NCI-H69 (cell line): Measurements from ENCODE around the gene GPR15.
A peak's percentile ranks its signal among the peaks of the same experiment; 100 is the strongest.

ENCODE experiments used
- DNase-seq: peaks from one replicate; lab custom pipeline; 2025; lab: John Stamatoyannopoulos, UW

GPR15 gene

DNA sequence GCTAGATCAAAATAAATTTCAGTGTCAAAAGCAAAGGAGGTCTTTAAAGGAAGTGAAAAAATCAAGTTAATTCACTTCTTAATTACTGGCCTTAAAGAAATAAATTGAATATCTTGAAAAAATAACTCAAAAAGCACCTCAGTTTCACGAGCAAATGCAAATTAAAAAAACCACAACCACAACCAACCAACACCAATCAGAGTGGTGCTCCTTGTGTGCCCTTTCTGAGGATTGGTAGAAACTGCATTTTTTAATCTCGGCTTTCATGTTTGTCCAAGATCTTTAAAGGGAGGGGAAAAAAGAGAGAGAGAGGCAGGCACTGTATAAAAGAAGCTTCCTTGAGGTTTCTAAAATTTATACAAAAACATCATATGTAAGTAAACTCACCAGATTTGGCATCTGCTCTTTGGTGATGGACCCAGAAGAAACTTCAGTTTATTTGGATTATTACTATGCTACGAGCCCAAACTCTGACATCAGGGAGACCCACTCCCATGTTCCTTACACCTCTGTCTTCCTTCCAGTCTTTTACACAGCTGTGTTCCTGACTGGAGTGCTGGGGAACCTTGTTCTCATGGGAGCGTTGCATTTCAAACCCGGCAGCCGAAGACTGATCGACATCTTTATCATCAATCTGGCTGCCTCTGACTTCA is at the start of gene GPR15:
GPR15 (plus strand) TSS at position 357 of the 653 bp plus-strand sequence; CDS start at position 413, 56 bp downstream.
- no peak for DNase-seq

DNA sequence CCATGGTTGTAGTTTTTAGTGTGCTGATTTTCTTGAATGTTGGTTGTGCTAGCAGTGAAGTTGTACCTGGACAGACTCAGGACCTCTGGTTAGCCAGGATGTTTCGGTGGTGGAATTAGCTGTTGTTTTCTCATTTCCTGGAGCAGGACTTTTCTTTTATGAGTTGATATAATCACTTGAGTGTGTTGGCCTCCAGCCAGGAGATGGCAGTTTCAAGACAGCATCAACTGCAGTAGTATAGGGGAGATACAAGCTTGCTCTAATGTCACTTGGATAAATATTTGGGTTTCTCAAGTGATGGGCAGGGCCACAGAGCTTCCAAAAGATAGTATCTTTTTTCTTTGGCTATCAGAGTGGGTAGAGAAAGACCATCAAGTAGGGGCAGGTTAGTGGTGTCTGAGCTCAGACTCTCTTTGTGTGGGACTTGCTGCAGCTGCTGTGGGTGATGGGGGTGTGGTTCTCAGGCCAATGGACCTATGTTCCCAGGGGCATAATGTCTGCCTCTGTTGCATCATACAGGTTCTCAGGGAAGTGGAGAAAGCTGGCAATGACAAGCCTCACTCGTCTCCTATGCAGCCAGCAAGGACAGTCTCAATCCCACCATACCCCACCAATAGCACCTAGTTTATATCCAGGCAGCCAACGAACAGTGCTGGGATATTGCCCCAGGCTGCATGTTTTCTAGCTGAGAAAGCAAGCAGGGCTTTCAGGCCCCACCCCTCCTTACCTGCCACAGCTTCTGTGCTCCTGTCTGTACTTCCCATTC is 48.9 kb upstream of the GPR15 start:
- peak; percentile 17 for DNase-seq

DNA sequence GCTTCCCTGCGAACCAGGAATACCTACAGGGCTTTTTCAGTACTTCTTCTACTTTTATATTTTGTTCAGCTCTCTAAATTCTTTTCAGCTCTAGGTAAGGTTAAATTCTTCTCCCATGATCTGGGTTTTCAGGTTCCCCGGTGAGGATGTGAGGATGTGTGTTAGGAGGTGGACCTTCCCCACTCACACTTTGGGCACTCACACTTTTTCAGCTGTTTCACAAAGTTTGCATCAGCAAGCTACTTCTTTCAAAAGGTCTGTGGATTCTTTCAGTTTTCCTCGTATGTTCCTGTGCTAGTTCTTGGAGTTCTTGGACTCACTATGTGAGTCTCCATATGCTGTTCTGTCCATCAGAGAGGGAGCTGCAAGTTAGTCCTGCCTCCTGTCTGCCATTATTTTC is 48.2 kb upstream of the GPR15 start:
- DNase-seq: no peak

DNA sequence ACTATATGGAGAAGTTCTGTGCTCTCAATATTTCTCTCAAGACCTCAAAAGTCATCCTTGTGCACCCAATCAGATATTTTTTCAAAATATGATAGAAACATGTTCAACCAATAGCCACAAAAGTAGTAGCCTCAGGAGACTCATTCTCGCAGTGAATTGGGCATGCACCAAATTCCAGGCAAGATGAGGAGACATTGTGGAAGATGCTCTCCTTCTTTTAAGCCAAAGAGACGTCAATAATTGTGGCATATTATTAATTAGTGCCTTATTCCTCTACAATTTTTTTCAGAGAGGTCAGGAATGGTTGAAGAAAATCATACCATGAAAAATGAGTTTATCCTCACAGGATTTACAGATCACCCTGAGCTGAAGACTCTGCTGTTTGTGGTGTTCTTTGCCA is 34.4 kb upstream of the GPR15 start, which contains the start of gene OR5K2:
OR5K2 (plus strand) TSS at position 301 of the 400 bp plus-strand sequence; CDS start at position 301, 0 bp downstream.
- no peak for DNase-seq

DNA sequence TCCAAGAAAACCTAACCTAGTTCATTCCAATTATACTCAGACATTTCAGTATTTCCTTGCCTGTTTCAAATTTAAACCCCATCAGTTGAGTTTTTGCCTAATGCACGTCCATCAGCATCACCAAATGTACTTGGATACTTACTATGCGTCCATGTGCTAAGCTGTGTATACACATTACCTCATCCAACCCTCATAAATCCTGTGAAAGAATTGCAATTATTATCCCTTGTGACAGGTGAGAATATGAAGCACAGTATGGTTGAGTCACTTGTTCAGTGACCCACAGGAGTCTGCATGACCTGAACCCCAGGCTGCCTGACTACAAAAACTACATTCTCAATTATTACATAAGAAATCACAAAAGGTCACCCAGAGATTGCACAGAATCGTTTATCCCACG is 31.8 kb upstream of the GPR15 start:
- DNase-seq: peak; percentile 86

DNA sequence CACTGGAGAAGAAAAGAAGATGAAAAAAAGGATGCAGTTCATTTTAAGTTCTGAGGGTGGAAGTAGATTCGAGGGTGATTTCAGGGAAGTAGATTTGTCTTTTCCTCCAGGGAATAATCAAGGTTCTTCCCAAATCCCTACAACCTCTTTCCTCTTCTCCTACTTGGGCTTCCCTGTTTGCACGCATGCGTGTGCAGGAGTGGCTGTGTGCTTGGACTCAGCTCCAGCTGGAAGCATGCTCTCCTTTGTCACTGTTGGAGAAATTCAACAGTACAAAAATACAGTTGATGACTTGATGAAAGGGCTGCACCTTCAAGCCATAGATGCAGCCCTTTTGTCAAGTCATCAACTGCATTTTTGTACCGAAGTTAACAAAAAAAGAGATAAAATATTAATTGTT is 30.5 kb upstream of the GPR15 start:
- peak; percentile 3 for DNase-seq

DNA sequence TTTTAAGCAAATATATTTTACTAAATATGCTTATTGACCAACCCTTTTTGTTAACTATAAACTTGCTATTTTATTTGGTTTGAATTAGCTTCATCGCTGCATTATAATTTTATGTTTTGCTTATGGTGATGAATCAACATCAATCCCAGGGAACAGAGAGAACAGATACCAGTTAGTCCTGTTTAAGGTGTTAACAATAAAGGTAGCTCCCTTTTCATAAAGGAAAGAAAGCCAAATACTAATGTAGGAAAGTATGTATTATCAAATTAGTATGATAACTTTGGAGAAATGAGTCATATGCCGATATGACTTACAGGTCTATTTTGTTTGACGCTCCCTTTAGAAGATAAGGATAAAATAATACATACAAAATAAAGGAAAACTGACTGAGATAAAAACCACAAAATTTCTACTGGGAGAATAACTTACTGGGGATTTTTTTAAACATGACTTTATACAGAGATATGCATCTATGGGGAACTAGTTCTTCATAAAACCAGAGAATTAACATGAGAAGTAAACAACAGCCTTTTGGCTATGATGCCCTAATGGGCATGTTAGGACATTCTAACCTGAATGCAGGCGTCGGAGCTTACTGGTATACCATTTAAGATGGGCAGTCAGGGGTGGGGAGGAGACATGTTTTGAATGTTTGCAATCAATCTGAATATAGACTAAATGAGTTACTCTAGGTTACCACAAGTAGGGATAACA is 29.8 kb upstream of the GPR15 start:
- DNase-seq: no peak

DNA sequence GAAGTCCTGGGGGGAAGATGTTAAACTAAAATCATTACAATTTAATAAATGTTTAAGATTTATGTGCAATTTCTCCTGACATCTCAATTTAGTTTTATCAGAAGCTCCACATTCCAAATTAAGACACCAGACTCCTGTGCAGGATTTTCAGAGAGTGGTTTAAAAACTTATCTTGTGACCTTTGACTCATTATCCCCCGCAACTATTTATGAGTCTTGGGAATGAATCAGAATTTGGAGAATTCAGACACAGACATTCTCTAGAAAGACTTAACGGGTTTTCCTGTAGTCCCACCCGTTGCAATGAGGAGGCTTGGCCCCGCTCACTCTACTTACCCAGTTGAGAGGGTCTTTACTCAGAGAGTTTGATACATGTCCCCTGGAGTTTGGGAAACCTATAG is 27.2 kb upstream of the GPR15 start:
- no peak for DNase-seq

DNA sequence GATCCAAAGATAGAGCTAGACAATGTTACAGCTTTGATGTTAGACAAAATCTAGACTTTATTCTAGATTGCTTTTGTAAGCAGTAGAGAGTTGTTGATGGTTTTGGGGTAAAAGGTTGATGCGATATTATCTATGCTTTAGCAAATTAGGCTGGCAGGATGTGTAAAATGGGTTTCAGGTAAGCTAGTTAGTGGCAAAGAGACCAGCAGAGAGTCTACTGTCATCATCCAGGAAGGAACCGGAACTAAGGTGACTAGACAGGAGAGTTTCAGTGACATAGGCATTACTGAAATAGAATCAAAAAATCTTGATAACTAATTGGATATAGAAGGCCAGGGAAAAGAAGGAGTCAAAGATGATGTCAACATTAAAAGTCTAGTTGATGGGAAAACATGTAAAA is 23.2 kb upstream of the GPR15 start:
- no peak for DNase-seq

DNA sequence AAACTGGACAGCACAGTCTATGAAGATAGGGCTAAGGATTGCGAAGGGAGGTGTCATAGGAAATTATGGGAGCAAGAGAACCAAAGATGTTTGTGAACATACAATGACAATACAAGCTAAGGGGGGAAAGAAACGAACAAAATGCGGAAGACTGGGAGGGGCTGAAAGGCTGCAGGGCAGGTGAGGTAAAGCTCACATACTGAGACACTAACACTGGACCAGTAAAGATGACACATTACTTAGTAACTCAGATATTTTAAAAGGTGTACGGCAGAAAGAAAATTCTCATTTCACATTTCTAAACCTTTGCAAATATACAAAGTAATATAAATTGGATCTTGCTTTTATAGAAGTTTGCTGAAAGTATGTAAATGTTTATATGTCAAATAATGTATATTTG is 19.2 kb upstream of the GPR15 start:
- DNase-seq: no peak

DNA sequence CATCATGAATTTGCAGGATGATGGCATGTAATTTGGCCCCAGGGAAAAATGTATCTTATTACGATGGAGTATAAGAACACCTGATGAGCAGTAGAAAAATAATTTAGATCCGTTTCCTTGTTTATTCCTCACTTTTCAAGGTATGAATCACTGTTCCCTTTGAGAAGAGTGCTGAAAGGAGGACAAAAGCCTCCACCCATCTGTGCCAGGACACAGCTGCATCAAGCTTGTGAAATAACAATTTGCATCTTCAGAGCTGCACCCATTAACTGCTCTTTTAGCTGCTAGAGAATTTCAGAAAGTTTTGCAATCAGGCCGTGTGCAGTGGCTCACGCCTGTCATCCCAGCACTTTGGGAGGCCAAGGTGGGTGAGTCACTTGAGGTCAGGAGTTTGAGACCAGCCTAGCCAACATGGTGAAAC is 18.7 kb upstream of the GPR15 start:
- peak; percentile 46 for DNase-seq

DNA sequence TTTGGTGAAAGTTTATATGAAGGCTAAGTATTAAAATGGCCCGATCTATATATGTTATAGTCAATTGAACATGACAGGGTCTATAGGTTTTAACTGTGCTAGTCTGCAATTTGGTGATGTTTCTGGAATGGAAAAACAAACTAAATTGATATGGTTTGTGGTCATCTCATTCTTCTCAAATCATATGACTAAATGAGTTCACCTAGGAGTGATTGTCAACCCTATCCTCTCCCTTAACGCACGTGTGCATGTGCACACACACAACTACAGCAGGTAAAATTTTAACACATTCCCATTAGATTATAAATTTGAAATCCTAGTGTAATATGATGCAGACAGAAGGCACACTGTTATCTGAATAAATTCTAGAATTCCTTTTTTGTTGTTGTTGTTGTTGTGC is 18.0 kb upstream of the GPR15 start:
- no peak for DNase-seq

DNA sequence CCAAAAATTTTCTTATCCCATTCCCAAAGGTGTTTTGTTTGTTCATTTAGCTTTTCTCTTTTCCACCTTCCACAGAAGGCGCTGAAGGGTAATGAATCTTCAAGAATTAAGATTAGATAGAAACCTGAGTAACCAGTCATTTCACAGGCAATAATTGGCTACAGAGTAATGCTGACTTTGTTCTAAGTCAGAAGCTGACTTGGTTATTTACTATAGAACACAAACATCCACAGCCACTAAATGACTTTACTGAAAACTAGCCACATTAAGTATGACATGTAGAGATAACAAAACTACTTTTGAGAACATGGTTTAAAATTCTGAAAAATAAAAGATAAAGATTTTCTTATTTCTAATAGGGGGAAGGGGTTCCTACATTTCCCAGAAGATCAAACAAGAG is 16.8 kb upstream of the GPR15 start:
- DNase-seq: no peak

DNA sequence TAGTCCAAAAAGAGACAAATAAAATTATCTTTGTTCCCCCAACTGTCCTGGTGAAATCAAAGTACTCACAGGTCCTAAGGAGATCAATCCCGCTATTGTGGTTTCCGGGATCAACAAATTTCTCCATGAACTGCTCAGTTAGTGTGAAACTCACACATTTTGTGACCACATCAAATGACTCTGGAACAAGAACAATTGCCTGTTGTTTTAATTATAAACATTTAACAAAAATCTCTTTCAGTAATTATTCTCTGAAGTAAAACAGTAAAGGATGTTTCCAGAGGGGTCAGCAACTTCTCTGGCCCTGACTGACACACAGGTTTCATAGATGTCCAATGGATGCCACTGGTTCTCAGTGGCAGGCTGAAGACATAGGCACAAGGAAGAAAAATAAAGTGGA is 13.0 kb upstream of the GPR15 start:
- DNase-seq: no peak

DNA sequence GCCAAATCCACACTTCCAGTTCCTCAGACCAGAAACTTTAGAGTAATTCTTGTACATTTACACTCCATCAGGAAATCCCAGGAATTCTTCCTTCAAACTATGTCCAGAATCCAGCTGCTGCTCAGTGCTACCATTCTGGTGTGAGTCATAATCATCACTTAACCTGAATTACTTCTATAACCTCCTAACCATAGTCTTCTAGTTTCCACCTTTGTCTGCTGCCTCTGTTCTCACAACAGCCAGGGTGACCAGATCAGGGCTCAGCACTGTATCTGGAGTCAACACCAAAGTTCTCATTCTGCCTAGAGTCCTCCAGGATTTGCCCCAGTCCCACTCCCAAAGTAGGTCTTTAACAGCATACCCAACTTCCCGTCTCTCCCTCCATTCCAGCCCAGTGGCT is 12.4 kb upstream of the GPR15 start:
- no peak for DNase-seq

DNA sequence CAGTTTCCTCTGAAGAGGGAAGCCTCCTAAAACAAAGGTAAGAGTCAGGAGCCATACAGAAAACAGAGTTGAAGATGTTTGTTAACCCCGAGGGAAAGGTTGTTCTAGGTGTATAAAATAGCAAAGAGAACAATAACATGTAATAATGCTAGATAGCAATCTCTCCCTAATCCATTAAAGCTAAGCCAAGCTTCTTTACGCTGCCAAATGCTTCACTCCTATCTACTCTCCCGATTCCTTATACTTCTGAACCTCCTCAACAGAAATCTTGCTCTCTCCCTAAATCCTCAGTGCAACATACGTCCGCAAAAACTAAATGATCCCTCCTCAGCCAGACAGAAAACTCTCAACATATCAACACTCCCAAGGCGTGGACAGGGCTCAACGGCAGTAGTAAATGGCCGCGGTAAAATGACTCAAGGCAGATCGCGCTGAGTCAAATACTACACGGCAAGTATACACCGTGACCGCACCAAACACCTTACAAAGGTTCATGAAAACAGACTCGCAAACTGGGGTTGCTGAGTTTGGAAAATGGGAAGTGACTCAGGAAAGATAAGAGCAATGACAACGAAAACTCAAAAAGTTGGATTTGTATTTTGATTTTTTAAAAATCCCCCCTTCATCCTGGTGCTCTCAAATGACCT is 9.8 kb upstream of the GPR15 start:
- DNase-seq: peak; percentile 53

DNA sequence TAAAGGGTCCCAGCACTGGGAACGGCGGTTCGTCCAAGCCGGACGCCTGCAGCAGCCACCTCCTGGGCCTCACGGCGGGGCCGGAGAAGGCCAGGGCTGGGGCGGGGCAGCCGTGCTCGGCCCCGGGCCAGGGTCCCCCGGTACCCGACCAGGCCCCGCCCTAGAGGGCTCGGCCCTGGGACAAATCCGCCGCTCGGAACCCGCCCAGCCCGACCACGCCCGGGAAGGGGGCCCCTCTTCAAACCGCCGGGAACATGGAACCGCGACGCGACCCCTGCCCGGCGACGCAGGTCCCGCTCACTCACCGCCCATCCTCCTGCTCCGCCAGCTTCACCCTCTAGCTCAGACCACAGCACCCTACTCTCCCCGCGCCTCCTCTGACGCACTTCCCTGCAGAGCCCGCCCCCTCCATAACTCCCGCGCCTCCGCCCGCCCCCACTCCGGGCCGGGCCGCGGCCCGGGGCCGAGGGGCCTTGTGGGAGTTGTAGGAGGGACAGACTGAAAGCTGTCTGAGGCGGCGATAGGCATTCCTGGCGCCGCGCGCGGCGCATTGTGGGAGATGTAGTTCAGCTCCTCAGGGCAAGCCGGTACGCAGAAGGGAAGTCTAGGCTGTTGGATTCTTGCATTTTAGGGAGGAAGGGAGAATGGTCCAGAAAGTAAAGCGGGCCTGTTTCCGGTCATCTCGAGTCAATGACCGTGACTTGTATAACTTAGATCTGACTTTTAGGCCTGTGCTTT is 9.1 kb upstream of the GPR15 start, which contains the start of gene CLDND1:
CLDND1 (minus strand) TSS at position 359 of the 738 bp plus-strand sequence. CDS start 1,478 bp downstream, outside the sequence.
- peak; percentile 94 for DNase-seq

DNA sequence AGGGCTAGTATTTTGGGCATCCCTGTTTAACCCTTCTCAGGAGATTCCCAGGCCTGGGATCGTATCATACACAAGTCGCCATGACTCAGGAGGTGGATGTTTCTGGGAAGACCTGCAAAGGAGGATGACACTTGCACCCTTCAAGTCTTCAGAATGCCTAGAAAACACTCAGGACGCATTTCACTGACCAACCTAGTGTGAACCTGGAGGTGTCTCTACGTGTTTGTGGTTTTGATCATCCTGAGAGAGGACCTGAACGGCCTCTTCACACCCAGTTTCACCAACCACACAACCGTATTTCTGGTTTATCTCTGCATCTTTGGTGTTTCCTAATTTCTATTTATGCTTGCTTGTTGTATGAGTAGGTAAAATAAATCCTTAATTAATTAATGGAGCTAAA is 6.3 kb upstream of the GPR15 start:
- no peak for DNase-seq

DNA sequence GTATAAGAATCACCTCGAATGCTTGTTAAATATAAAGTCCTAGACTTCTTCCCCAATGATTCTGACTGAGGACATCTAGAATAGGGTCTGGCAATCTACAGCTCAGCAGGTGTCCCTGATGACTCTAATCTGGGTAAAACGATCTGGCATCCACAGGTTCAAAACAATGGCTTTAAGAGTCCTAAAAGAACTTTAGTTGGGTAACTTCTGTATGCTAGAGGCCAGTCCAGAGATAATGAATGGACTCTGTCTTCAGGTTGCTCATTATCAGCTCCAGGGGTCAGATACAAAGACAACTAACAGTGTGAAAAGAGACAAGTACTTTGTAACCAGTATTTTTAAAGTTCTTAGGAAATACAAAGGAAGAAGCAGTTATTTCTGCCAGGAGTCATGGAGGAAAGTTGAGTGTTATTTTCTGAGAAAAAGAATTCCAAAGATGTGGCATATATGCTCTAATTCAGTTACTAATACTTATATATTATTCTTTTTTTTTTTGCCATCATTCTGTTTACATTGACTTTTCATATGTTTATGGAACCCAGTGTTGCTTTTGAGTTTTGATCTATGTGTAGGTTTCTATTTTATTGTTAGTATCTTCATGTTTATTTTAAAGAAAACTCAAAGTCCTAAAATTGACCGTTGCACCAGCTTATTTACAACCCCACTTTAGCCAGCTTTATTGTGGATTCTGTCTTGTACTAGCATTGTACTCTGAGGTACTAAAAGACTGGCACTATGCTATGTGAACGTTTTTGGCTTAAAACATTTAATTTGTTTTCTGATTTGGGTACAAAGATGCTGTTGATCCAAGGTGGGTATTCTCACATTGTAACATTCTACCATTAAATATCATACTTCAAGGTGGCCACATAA is 3.1 kb upstream of the GPR15 start:
- DNase-seq: no peak

DNA sequence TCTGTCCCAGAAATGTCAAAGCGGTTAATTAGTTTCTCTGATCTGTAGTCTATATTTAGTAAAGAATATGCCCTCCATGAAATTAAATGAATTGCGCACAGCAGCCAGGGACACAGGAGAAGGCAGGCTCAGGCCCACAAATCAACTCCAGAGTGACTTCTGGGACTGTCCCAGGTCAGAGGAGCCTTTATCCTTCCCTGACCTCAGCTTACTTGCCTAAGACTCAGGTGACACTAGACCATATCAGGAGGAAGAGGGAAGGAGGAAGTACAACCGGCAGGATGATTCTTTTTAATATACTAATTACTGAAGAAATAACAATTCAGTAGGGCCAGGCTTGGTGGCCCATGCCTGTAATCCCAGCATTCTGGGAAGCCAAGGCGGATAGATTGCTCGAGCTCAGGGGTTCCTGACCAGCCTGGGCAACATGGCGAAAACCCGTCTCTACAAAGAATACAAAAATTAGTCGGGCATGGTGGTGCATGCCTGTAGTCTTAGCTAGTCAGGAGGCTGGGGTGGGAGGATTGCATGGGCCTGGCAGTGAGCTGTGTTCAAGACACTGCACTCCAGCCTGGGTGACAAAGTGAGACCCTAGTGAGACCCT is 1.8 kb upstream of the GPR15 start:
- no peak for DNase-seq
